Fibroblast of lung (primary cell): ENCODE results near the gene SFXN3. TPM values are rescaled to one million over a fixed set of nuclear protein-coding genes. Genes with fewer than 3 reads are reported as not detected.

Experiments used
- DNase-seq, 2 donors: peaks; one replicate each; pipeline versions ENCODE4 v3.0.0 to v3.0.0-alpha.2; 2010; ENCODE audit warnings: low read depth in 2 of 2
- H2AFZ ChIP-seq: 2 replicates; pipeline ENCODE4 v1.5.1; 2012; ENCODE audit warnings: low read length, control low read depth, inconsistent platforms
- H3K27ac ChIP-seq: 2 replicates; pipeline ENCODE4 v1.5.1; 2011; ENCODE audit warnings: low read length, control low read depth; ENCODE audit not compliant: insufficient read depth
- H3K27me3 ChIP-seq: 2 replicates; pipeline ENCODE4 v1.5.1; 2011; ENCODE audit warnings: mild to moderate bottlenecking, low read length; ENCODE audit not compliant: control insufficient read depth, insufficient read depth
- H3K36me3 ChIP-seq: 2 replicates; pipeline ENCODE4 v1.5.1; 2011; ENCODE audit warnings: low read length; ENCODE audit not compliant: control insufficient read depth, insufficient read depth
- H3K4me1 ChIP-seq: 2 replicates; pipeline ENCODE4 v1.5.1; 2011; ENCODE audit warnings: low read length; ENCODE audit not compliant: control insufficient read depth, insufficient read depth; ENCODE audit errors: extremely low read depth
- H3K4me2 ChIP-seq: 2 replicates; pipeline ENCODE4 v1.5.1; 2011; ENCODE audit warnings: low read length, control low read depth; ENCODE audit not compliant: insufficient read depth; ENCODE audit errors: extremely low read depth
- H3K4me3 ChIP-seq, 4 experiments: fragments of 200-600 bp in 1 of 4; sonication (generic) in 1 of 4; replicated peaks in 1 of 4; 2 replicates each; pipeline ENCODE4 v1.5.1; 2011 to 2016; ENCODE audit warnings: low read length in 4 of 4, low read depth in 3 of 4, mild to moderate bottlenecking in 3 of 4, control low read depth in 2 of 4, inconsistent platforms in 1 of 4, mixed read lengths in 1 of 4; ENCODE audit not compliant: insufficient read depth in 1 of 4; ENCODE audit errors: control extremely low read depth in 1 of 4
- H3K79me2 ChIP-seq: 2 replicates; pipeline ENCODE4 v1.5.1; 2012; ENCODE audit warnings: mild to moderate bottlenecking, low read length, inconsistent platforms; ENCODE audit not compliant: control insufficient read depth, insufficient read depth
- H3K9ac ChIP-seq: 2 replicates; pipeline ENCODE4 v1.5.1; 2011; ENCODE audit warnings: mild to moderate bottlenecking, low read length, control low read depth; ENCODE audit not compliant: insufficient read depth
- H3K9me3 ChIP-seq: 2 replicates; pipeline ENCODE4 v1.5.1; 2012; ENCODE audit warnings: low read depth, low read length; ENCODE audit not compliant: control insufficient read depth, insufficient read depth
- H4K20me1 ChIP-seq: 2 replicates; pipeline ENCODE4 v1.5.1; 2011; ENCODE audit warnings: low read length; ENCODE audit not compliant: control insufficient read depth, insufficient read depth; ENCODE audit errors: extremely low read depth
- CTCF ChIP-seq, 2 donors: IDR thresholded peaks in 1 of 2; conservative IDR thresholded peaks in 1 of 2; 1 replicate in 1 of 2; 2 replicates in 1 of 2; pipeline ENCODE4 v1.5.1; 2011 to 2012; ENCODE audit warnings: low read length in 2 of 2, control low read depth in 1 of 2, inconsistent platforms in 1 of 2, low read depth in 1 of 2, mild to moderate bottlenecking in 1 of 2
- EZH2 ChIP-seq: IDR thresholded peaks from 2 replicates; pipeline ENCODE4 v1.5.1; 2012; ENCODE audit warnings: low read length, control low read depth, mild to moderate bottlenecking; ENCODE audit errors: missing control alignments
- polyA plus RNA-seq, 2 donors: library from polyadenylated mRNA; depleted of rRNA in 1 of 2; stranded (reverse) in 1 of 2; unstranded in 1 of 2; fragments of >200 nt; gene quantifications; 2 replicates each; pipeline ENCODE4 v1.2.1, GENCODE V29; 2011 to 2012; ENCODE audit warnings: missing spikeins in 1 of 2
- total RNA-seq: library from RNA; depleted of rRNA; stranded (reverse); fragments of >200 nt; gene quantifications from 2 replicates; pipeline ENCODE4 v1.2.1, GENCODE V29; 2014

The SFXN3 gene
- total and polyA plus RNA-seq, 2 donors (not counting 1 experiment from before 2014, with no cell fraction given): 55.0 to 79.3 TPM

- no peak overlapping the region for H3K4me2 ChIP-seq
- H3K9me3 ChIP-seq: no peaks in the 10 kb centered on the region
- H3K27me3 ChIP-seq: no peaks in the 10 kb centered on the region
- no peaks in the 10 kb centered on the region for H3K79me2 ChIP-seq
- no peak overlapping the region for H3K9ac ChIP-seq
- H4K20me1 ChIP-seq: no peaks in the 10 kb centered on the region
- H2AFZ ChIP-seq: no peak overlapping the region
- H3K36me3 ChIP-seq: peaks cover 13% of the 10 kb centered on the region
- no peak overlapping the region for H3K4me3 ChIP-seq
- H3K4me1 ChIP-seq: peaks cover 8% of the 10 kb centered on the region
- H3K27ac ChIP-seq: no peak overlapping the region
- TF ChIP-seq CTCF (conservative IDR thresholded peaks at IDR 0.05 in 1 of 2, IDR thresholded peaks at IDR 0.05 in 1 of 2; ENCODE audit: low read depth in 1 of 2, low read length in 2 of 2) (peak; percentile 85 to 88), EZH2 (no peak)
- DNase-seq: peak; percentile 82 to 91
Observed at GRCh38 chr10:101041252-101041761, 10.3 kb downstream of the SFXN3 start.

- Histone ChIP-seq H3K27me3 (no peaks in the 10 kb centered on the region), H3K9me3 (no peaks in the 10 kb centered on the region), H3K27ac (peak overlapping the region; percentile 88), H3K4me2 (peak overlapping the region; percentile 70), H3K4me1 (peaks cover 8% of the 10 kb centered on the region), H4K20me1 (no peaks in the 10 kb centered on the region), H3K79me2 (no peaks in the 10 kb centered on the region), H3K9ac (peak overlapping the region; percentile 67), H2AFZ (no peak overlapping the region), H3K36me3 (peaks cover 11% of the 10 kb centered on the region), H3K4me3 (peak overlapping the region; percentile 16 to 68 (median 54))
- DNase-seq: no peak
- TF ChIP-seq EZH2 (no peak), CTCF (conservative IDR thresholded peaks at IDR 0.05 in 1 of 2, IDR thresholded peaks at IDR 0.05 in 1 of 2; ENCODE audit: low read depth in 1 of 2, low read length in 2 of 2) (no peak)
Observed at GRCh38 chr10:101042118-101042517, 11.1 kb downstream of the SFXN3 start.

- H3K9ac ChIP-seq: peak overlapping the region; percentile 67
- no peaks in the 10 kb centered on the region for H4K20me1 ChIP-seq
- TF ChIP-seq EZH2 (no peak), CTCF (conservative IDR thresholded peaks at IDR 0.05 in 1 of 2, IDR thresholded peaks at IDR 0.05 in 1 of 2; ENCODE audit: low read depth in 1 of 2, low read length in 2 of 2) (peak in 1 of 2 donors; percentile 2)
- no peaks in the 10 kb centered on the region for H3K79me2 ChIP-seq
- H3K27ac ChIP-seq: peak overlapping the region; percentile 88
- H3K27me3 ChIP-seq: peaks cover 3% of the 10 kb centered on the region
- DNase-seq: peak; percentile 93 to 97
- peaks cover 7% of the 10 kb centered on the region for H3K36me3 ChIP-seq
- H3K9me3 ChIP-seq: no peaks in the 10 kb centered on the region
- H3K4me2 ChIP-seq: peak overlapping the region; percentile 81
- H3K4me1 ChIP-seq: peaks cover 8% of the 10 kb centered on the region
- peak overlapping the region; percentile 20 to 68 (median 54) for H3K4me3 ChIP-seq
- H2AFZ ChIP-seq: peak overlapping the region; percentile 68
Observed at GRCh38 chr10:101042667-101043362, 11.8 kb downstream of the SFXN3 start.
